ENCODE measurements around the gene SLC2A6.

Gene SLC2A6

DNA sequence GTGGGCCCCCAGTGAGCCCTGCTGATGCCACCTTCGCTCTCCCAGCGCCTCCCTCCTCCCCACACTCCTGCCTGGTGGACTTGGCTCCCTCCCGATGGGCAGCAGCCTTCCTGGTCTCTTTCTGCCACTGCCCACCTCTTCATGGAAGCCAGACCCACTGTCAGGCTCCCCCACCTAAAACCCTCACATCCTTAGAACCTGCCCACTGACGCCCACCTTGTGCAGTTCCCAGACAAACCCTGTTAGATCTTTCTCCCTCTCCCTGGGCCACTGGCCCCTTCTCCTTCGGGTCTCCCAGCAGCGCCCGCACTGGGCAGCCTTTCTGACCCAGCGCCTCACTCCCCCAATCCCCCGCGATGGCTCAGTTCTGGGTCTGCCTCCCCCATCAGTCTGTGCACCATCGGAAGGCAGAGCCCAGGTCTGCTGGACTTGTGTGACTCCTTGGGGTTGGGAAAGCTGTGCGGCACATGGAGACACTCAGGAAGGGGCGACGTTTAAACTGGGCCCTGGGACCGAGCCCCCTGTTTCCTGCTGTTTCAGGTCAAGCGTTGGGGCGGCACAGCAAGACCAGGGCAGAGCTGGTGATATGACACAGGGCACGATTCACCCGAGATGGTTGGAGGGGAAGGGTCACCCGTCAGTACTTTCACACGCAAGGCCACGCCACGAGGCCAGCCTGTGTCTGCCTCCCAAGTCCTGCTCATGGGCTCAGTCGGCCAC is 28.5 kb upstream of the SLC2A6 start:
- H3K27ac ChIP-seq (replicated peaks), result no peak overlapping the region
- TF ChIP-seq, protein P1, sequence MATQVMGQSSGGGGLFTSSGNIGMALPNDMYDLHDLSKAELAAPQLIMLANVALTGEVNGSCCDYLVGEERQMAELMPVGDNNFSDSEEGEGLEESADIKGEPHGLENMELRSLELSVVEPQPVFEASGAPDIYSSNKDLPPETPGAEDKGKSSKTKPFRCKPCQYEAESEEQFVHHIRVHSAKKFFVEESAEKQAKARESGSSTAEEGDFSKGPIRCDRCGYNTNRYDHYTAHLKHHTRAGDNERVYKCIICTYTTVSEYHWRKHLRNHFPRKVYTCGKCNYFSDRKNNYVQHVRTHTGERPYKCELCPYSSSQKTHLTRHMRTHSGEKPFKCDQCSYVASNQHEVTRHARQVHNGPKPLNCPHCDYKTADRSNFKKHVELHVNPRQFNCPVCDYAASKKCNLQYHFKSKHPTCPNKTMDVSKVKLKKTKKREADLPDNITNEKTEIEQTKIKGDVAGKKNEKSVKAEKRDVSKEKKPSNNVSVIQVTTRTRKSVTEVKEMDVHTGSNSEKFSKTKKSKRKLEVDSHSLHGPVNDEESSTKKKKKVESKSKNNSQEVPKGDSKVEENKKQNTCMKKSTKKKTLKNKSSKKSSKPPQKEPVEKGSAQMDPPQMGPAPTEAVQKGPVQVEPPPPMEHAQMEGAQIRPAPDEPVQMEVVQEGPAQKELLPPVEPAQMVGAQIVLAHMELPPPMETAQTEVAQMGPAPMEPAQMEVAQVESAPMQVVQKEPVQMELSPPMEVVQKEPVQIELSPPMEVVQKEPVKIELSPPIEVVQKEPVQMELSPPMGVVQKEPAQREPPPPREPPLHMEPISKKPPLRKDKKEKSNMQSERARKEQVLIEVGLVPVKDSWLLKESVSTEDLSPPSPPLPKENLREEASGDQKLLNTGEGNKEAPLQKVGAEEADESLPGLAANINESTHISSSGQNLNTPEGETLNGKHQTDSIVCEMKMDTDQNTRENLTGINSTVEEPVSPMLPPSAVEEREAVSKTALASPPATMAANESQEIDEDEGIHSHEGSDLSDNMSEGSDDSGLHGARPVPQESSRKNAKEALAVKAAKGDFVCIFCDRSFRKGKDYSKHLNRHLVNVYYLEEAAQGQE (IDR thresholded peaks at IDR 0.05; ENCODE audit: insufficient replicate concordance, low read depth), result no peak
- TF ChIP-seq, protein P2, sequence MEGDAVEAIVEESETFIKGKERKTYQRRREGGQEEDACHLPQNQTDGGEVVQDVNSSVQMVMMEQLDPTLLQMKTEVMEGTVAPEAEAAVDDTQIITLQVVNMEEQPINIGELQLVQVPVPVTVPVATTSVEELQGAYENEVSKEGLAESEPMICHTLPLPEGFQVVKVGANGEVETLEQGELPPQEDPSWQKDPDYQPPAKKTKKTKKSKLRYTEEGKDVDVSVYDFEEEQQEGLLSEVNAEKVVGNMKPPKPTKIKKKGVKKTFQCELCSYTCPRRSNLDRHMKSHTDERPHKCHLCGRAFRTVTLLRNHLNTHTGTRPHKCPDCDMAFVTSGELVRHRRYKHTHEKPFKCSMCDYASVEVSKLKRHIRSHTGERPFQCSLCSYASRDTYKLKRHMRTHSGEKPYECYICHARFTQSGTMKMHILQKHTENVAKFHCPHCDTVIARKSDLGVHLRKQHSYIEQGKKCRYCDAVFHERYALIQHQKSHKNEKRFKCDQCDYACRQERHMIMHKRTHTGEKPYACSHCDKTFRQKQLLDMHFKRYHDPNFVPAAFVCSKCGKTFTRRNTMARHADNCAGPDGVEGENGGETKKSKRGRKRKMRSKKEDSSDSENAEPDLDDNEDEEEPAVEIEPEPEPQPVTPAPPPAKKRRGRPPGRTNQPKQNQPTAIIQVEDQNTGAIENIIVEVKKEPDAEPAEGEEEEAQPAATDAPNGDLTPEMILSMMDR (IDR thresholded peaks at IDR 0.05; ENCODE audit: insufficient read depth, low read length), result no peak
- TF ChIP-seq POLR2AphosphoS5 (IDR thresholded peaks at IDR 0.05; ENCODE audit: low read depth), result no peak
- TF ChIP-seq SPI1 (IDR thresholded peaks at IDR 0.05; ENCODE audit: borderline replicate concordance, low read depth), result no peak
- no peak for TF ChIP-seq GABPA (IDR thresholded peaks at IDR 0.05; ENCODE audit: low read depth)
- no peak for DNase-seq (ENCODE audit: low read depth in 1 of 2, low spot score in 1 of 2)
- no peak overlapping the region for H3K4me3 ChIP-seq (replicated peaks; ENCODE audit: insufficient read depth, low read length)
- H3K27me3 ChIP-seq (ENCODE audit: insufficient read depth, poor library complexity, severe bottlenecking), result peaks cover 13% of the 10 kb centered on the region

DNA sequence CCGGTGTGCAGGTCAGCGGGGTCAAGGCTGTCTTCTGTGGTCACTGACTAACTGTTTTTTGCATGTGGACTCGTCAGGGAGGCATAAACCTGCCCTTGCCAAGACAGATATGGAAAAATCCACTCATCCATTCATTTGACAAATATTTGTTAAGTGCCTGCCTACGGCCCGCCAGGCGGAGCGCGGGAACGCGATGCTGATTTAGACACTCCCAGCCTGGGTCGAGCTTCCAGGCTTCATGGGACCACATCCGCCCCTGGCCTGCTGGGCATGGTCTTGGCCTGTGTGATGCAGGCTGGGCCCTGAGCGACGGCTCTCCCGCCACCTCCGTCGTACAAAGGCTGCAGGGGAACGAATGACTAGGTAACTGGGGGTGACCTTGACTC is 27.7 kb upstream of the SLC2A6 start:
- TF ChIP-seq, protein P1 (IDR thresholded peaks at IDR 0.05; ENCODE audit: insufficient replicate concordance, low read depth), result no peak
- Histone ChIP-seq H3K4me3 (replicated peaks; ENCODE audit: insufficient read depth, low read length) (no peak overlapping the region), H3K27ac (replicated peaks) (no peak overlapping the region), H3K27me3 (ENCODE audit: insufficient read depth, poor library complexity, severe bottlenecking) (peaks cover 13% of the 10 kb centered on the region)
- no peak for DNase-seq (ENCODE audit: low read depth in 1 of 2, low spot score in 1 of 2)

DNA sequence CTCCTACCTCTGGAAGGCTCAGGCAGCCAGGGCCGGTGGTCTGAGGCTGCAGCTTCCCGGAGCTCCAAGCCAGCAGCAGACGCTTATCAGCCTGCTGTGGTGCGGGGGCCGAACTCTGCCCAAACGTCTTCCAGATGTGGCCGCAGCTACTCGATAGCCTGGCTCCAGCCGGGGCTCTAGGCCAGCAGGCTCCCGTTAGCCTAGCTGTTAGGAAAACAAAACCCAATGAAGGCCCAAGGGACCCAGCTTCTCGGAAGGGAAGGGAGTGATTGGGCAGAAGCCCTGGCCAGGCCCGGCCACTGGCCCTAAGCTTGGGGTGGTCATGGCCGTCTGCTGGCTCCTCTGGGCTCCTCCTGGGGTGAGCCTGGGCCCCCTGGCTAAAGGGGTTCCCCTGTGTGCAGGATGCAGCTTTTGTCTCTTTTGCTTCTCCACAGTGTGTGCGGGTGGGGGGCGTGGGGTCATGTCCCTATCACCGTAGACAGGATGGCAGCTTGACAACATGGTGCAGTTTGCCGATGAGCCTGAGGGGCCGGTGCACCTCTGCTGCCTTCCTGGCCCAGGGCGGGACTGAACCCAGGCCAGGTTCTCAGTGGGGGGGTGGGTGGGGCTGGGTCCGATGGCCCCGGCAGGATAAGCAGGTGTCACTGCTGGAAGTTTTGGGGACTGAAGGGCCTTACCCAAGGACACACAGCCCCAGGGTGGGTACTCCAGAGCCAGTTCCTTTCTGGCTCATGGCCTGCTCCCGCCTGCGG is 27.2 kb upstream of the SLC2A6 start:
- Histone ChIP-seq H3K27ac (replicated peaks) (no peak overlapping the region), H3K27me3 (ENCODE audit: insufficient read depth, poor library complexity, severe bottlenecking) (peaks cover 13% of the 10 kb centered on the region), H3K4me3 (replicated peaks; ENCODE audit: insufficient read depth, low read length) (no peak overlapping the region)
- no peak for DNase-seq (ENCODE audit: low read depth in 1 of 2, low spot score in 1 of 2)
- TF ChIP-seq GABPA (IDR thresholded peaks at IDR 0.05; ENCODE audit: low read depth) (no peak), POLR2AphosphoS5 (IDR thresholded peaks at IDR 0.05; ENCODE audit: low read depth) (no peak), SPI1 (IDR thresholded peaks at IDR 0.05; ENCODE audit: borderline replicate concordance, low read depth) (no peak)
- TF ChIP-seq, protein P2 (IDR thresholded peaks at IDR 0.05; ENCODE audit: insufficient read depth, low read length), result no peak
- TF ChIP-seq, protein P1 (IDR thresholded peaks at IDR 0.05; ENCODE audit: insufficient replicate concordance, low read depth), result no peak

All from HL-60 (cell line).